ENCODE data around the gene RREB1. TPM values are rescaled to one million over a fixed set of nuclear protein-coding genes. Genes with fewer than 3 reads are reported as not detected.

Gene RREB1
- polyA plus RNA-seq, 2 of the 4 experiments (the other 2 are of a cell fraction), result 2.2 to 5.0 TPM

DNA sequence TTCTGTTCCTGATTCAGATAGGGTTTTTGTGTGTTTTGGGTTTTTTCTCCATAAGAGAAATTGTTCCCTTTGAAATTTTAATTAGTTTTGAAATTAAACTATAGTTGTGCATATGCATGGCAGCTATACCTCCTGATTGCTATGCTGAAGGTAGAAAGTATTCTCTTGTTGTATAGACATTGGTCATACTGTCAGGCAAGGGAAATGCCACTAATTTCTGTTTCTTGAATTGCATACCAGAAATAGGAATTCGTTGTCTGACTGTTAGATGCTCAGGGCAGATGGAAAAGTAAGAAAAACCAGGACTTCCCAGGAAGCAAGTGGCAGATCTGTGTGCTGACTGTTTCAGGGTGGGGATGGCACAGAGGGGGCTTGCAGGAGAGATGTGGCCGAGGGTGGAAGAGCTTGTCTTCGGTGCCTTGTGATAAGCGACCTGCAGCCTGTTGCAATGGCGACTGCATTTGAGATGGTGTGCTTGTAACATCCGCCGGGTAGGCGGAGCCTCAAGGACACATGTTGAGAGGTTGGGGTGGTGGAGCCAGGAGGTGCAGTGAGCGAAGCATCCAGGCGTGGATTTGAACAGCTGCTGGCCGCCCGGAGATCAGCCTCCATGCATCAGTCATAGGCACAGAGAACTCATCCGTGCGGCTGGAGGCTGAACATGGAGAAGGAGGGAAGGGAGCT lies 42.8 kb downstream of the RREB1 start:
- H3K4me3 ChIP-seq, result no peak overlapping the region
- TF ChIP-seq, protein P1, sequence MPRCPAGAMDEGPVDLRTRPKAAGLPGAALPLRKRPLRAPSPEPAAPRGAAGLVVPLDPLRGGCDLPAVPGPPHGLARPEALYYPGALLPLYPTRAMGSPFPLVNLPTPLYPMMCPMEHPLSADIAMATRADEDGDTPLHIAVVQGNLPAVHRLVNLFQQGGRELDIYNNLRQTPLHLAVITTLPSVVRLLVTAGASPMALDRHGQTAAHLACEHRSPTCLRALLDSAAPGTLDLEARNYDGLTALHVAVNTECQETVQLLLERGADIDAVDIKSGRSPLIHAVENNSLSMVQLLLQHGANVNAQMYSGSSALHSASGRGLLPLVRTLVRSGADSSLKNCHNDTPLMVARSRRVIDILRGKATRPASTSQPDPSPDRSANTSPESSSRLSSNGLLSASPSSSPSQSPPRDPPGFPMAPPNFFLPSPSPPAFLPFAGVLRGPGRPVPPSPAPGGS (IDR thresholded peaks at IDR 0.05), result no peak
- TF ChIP-seq, protein P2, sequence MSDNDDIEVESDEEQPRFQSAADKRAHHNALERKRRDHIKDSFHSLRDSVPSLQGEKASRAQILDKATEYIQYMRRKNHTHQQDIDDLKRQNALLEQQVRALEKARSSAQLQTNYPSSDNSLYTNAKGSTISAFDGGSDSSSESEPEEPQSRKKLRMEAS (IDR thresholded peaks at IDR 0.05), result no peak
- TF ChIP-seq, protein P3, sequence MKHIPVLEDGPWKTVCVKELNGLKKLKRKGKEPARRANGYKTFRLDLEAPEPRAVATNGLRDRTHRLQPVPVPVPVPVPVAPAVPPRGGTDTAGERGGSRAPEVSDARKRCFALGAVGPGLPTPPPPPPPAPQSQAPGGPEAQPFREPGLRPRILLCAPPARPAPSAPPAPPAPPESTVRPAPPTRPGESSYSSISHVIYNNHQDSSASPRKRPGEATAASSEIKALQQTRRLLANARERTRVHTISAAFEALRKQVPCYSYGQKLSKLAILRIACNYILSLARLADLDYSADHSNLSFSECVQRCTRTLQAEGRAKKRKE (CRISPR knock-in tag; IDR thresholded peaks at IDR 0.05; ENCODE audit: low read depth), result no peak
- TF ChIP-seq RARB (CRISPR knock-in tag; IDR thresholded peaks at IDR 0.05) (no peak), HOXB5 (CRISPR knock-in tag; IDR thresholded peaks at IDR 0.05) (no peak), TP53 (CRISPR knock-in tag; IDR thresholded peaks at IDR 0.05) (no peak), CBX2 (IDR thresholded peaks at IDR 0.05; ENCODE audit: borderline replicate concordance, low read depth) (no peak), HOXB13 (CRISPR knock-in tag; IDR thresholded peaks at IDR 0.05; ENCODE audit: low read depth) (no peak), SREBF2 (IDR thresholded peaks at IDR 0.05) (no peak), RNF2 (IDR thresholded peaks at IDR 0.05; ENCODE audit: borderline replicate concordance, low read depth) (no peak), ESRRA (IDR thresholded peaks at IDR 0.05; ENCODE audit: borderline replicate concordance, low read length) (no peak), JUNB (IDR thresholded peaks at IDR 0.05) (no peak), TFCP2L1 (CRISPR knock-in tag; IDR thresholded peaks at IDR 0.05) (no peak), KDM5A (IDR thresholded peaks at IDR 0.05) (no peak), GATA3 (IDR thresholded peaks at IDR 0.05; ENCODE audit: borderline replicate concordance) (no peak), RCOR1 (IDR thresholded peaks at IDR 0.05; ENCODE audit: low read depth, low read length) (no peak), NPAS2 (CRISPR knock-in tag; IDR thresholded peaks at IDR 0.05; ENCODE audit: borderline replicate concordance) (no peak), SMC3 (IDR thresholded peaks at IDR 0.05) (no peak)
- TF ChIP-seq, protein P4, sequence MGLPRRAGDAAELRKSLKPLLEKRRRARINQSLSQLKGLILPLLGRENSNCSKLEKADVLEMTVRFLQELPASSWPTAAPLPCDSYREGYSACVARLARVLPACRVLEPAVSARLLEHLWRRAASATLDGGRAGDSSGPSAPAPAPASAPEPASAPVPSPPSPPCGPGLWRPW (IDR thresholded peaks at IDR 0.05), result no peak
- TF ChIP-seq, protein P5, sequence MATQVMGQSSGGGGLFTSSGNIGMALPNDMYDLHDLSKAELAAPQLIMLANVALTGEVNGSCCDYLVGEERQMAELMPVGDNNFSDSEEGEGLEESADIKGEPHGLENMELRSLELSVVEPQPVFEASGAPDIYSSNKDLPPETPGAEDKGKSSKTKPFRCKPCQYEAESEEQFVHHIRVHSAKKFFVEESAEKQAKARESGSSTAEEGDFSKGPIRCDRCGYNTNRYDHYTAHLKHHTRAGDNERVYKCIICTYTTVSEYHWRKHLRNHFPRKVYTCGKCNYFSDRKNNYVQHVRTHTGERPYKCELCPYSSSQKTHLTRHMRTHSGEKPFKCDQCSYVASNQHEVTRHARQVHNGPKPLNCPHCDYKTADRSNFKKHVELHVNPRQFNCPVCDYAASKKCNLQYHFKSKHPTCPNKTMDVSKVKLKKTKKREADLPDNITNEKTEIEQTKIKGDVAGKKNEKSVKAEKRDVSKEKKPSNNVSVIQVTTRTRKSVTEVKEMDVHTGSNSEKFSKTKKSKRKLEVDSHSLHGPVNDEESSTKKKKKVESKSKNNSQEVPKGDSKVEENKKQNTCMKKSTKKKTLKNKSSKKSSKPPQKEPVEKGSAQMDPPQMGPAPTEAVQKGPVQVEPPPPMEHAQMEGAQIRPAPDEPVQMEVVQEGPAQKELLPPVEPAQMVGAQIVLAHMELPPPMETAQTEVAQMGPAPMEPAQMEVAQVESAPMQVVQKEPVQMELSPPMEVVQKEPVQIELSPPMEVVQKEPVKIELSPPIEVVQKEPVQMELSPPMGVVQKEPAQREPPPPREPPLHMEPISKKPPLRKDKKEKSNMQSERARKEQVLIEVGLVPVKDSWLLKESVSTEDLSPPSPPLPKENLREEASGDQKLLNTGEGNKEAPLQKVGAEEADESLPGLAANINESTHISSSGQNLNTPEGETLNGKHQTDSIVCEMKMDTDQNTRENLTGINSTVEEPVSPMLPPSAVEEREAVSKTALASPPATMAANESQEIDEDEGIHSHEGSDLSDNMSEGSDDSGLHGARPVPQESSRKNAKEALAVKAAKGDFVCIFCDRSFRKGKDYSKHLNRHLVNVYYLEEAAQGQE (IDR thresholded peaks at IDR 0.05), result no peak
- no peak for DNase-seq (ENCODE audit: low read depth in 1 of 2, low spot score in 1 of 2)
- WGBS (ENCODE audit: missing lambda C conversion rate), result 94% methylated on average over 14 of the region's 14 CpGs
- no peaks in the 10 kb centered on the region for H3K9me3 ChIP-seq
- ChIA-PET CTCF (interaction anchor here (2.1 kb wide), 1 partner anchor 426 kb away, joined by 8 read pairs; no protein-coding TSS in a partner anchor), POLR2A (no interaction called here)
- no peak for ATAC-seq
- FAIRE-seq, result no peak
- H3K4me2 ChIP-seq, result no peak overlapping the region
- H3K4me1 ChIP-seq, result peaks cover 67% of the 10 kb centered on the region
- no peak overlapping the region for H3K27ac ChIP-seq

DNA sequence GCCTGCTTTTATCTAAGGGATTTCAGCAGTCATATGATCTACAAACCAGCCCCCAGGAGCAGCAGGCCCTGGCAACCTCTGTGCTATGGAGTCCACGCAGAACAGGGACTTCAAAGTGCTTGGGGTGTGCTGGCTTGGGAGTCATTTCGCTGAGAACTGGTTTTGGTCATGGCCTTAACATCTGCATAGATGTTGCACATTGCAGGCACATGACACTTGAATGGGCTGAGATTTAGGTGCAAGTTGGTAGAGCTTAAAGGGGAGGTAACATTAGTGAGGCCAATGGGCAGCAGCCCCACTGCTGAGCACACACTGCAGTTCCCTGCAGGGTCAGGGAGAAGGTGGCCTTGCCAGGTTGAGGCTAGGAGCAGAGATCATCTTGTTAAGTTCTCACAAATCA lies 43.6 kb downstream of the RREB1 start:
- ATAC-seq (no peak), DNase-seq (ENCODE audit: low read depth in 1 of 2, low spot score in 1 of 2) (no peak), FAIRE-seq (no peak)
- TF ChIP-seq EHF (CRISPR knock-in tag; IDR thresholded peaks at IDR 0.05) (no peak), FOSB (CRISPR knock-in tag; IDR thresholded peaks at IDR 0.05) (no peak), HEYL (CRISPR knock-in tag; IDR thresholded peaks at IDR 0.05) (no peak), CHD4 (IDR thresholded peaks at IDR 0.05; ENCODE audit: borderline replicate concordance) (no peak), SMC3 (IDR thresholded peaks at IDR 0.05) (no peak), ESRRA (IDR thresholded peaks at IDR 0.05; ENCODE audit: borderline replicate concordance, low read length) (no peak), MAZ (IDR thresholded peaks at IDR 0.05; ENCODE audit: borderline replicate concordance, low read depth, low read length) (no peak), GATA3 (IDR thresholded peaks at IDR 0.05; ENCODE audit: borderline replicate concordance) (no peak)
- TF ChIP-seq, protein P4 (IDR thresholded peaks at IDR 0.05), result no peak
- TF ChIP-seq, protein P1 (IDR thresholded peaks at IDR 0.05), result no peak
- TF ChIP-seq, protein P2 (IDR thresholded peaks at IDR 0.05), result no peak
- Histone ChIP-seq H3K4me3 (no peak overlapping the region), H3K9me3 (no peaks in the 10 kb centered on the region), H3K27ac (no peak overlapping the region), H3K4me2 (peak overlapping the region; percentile 5; the same call in 1 of the 3 replicates), H3K4me1 (peaks cover 60% of the 10 kb centered on the region)
- WGBS (ENCODE audit: missing lambda C conversion rate), result no CpG with 5 or more reads among the region's 2 CpGs
- ChIA-PET CTCF (interaction anchor here (0.7 to 2.1 kb wide), 2 partner anchors 16 to 427 kb away, joined by 3 to 8 read pairs; no protein-coding TSS in a partner anchor), POLR2A (no interaction called here)
